ENCODE measurements around the gene RPS18. TPM values are rescaled to one million over a fixed set of nuclear protein-coding genes. Genes with fewer than 3 reads are reported as not detected.
"Not testable (repeated sequence)": the region's sequence is repeated elsewhere in the genome, so short reads cannot be mapped to it uniquely, and the experiment has no call there.

Gene RPS18
- total RNA-seq, 1 donor from 2014 or later, result 3,127 TPM

DNA sequence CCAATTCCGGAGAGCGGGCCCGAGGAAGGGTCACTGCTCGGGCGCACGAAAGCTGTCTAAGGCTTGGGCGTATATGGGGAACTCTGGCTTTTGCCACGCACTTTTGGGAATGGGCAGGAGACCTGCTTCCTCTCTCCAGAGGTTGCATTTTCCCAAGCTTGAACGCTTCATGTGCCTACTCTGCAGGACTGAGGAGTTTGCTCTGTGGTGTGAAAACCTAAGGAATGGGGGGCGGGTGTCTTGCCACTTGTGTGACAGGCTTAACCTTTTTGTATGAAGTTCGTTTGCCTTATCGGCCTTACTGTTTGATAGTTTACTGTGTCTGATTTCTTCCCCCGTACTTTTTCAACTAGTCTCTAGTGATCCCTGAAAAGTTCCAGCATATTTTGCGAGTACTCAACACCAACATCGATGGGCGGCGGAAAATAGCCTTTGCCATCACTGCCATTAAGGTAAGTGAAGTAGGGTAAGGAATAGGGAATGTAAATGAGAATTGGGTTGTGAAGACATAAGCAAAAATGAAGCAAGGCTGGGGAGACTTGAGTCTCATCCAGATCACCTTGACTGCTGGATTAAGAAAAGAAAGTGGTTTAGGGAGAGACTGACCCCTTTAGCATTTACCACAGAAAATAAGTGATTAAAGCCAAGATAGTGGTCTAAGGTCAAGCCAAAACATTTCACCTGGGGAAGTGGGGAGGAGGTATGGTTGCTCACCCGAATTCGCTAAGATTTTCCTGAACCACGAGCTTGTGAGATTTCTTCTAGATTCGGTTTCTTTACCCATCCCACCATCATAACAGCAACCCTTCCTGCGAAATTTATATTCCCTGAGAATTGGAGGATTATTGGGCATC lies 627 bp downstream of the RPS18 start:
- no peak for DNase-seq (ENCODE audit: low read depth in 2 of 2)

DNA sequence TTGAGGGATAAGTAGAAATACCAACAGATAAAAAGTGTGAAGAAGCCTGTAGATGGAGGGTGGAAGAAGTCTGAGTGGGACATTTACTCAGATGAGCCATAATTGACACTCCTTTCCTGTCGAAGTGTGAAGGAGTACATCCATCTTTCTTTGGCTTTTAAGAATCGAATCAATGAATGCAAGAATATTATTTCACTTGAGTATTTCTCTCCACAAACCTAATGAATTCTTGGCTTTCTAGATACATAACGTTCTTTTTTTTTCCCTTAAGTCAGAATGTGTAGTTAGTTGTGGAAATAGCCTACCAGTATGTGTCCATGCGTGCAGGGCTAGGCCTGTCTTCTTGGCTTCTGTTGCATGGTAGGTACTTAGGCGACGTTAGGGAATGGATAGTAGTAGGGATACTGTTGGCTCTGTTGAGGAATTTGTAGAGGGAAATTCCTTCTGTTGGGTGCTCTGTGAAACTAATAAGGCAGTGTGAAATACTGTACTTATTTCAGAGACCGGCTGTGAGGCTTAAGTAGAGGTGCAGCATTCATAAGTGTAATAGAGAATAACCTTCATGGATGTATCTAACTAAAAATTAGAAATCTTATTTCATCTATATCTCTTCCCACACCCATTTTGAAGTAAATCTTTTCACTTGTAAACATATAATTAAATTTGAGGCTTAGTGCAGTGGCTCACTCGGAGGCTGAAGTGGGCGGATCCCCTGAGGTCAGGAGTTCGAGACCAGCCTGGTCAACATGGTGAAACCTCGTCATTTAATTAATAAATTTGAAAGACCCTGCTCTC lies 1.5 kb downstream of the RPS18 start:
- DNase-seq (ENCODE audit: low read depth in 2 of 2), result no peak

- DNase-seq (ENCODE audit: low read depth in 2 of 2), result no peak
Measured at GRCh38 chr6:33273924-33274902, 2.3 kb downstream of the RPS18 start.

DNA sequence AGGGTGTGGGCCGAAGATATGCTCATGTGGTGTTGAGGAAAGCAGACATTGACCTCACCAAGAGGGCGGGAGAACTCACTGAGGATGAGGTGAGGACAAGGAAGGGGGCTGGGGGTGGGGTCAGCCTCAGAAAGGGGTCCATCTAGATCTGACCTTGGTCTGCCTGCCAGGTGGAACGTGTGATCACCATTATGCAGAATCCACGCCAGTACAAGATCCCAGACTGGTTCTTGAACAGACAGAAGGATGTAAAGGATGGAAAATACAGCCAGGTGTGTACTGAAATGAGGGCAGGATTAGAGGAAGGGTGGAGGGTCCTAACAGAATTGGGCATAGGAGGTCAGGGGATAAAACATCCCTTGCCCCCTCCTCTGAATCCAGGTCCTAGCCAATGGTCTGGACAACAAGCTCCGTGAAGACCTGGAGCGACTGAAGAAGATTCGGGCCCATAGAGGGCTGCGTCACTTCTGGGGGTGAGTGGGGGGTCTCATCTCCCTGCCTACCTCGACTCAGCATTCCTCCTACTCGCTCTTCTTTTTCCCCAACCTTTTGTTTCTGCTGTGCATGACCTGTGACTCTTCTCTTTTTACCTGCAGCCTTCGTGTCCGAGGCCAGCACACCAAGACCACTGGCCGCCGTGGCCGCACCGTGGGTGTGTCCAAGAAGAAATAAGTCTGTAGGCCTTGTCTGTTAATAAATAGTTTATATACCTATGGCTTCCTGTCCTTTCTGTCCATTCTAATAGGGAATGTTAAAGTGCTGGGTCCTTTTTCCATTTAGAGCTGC lies 4.1 kb downstream of the RPS18 start:
- DNase-seq (ENCODE audit: low read depth in 2 of 2), result not testable (repeated sequence)

- no peak for DNase-seq (ENCODE audit: low read depth in 2 of 2)
Measured at GRCh38 chr6:33276581-33276863, 4.6 kb downstream of the RPS18 start.

DNA sequence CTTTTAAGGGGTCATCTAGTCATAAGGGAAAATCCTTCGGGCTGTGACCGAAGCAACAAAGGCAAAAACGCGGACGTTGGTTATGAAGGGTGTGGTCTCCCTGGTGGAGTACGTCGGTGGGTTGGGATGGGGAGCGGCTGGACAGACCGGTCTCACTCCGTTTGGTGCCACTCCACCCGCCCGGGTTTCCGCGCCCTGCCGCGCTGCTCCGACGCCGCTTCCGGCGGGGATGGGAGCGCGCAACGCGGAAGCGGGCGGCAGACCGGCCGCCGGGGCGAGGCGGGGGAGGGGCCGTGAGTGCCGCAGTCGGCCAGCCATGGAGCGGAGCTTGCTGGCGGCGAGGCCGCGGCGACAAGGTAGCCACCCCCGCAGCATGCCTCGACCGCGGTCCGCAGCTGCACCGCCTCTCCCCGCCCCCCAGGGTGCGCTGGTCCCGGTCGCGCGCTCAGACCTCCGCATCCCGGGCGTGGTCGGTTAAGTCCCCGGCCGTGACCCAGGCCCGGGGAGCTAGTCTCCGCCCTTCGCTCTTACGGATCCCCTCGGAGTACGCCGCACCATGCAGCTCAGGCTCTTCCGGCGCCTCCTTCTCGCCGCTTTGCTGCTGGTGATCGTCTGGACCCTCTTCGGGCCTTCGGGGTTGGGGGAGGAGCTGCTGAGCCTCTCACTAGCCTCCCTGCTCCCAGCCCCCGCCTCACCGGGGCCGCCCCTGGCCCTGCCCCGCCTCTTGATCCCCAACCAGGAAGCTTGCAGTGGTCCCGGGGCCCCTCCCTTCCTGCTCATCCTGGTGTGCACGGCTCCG lies 5.2 kb downstream of the RPS18 start, which contains the start of gene B3GALT4:
Gene B3GALT4 (plus strand): TSS at position 260 of the 799 bp plus-strand sequence. CDS start 297 bp downstream, at position 557.
- peak in 1 of 2 donors; percentile 71 for DNase-seq (ENCODE audit: low read depth in 2 of 2)

DNA sequence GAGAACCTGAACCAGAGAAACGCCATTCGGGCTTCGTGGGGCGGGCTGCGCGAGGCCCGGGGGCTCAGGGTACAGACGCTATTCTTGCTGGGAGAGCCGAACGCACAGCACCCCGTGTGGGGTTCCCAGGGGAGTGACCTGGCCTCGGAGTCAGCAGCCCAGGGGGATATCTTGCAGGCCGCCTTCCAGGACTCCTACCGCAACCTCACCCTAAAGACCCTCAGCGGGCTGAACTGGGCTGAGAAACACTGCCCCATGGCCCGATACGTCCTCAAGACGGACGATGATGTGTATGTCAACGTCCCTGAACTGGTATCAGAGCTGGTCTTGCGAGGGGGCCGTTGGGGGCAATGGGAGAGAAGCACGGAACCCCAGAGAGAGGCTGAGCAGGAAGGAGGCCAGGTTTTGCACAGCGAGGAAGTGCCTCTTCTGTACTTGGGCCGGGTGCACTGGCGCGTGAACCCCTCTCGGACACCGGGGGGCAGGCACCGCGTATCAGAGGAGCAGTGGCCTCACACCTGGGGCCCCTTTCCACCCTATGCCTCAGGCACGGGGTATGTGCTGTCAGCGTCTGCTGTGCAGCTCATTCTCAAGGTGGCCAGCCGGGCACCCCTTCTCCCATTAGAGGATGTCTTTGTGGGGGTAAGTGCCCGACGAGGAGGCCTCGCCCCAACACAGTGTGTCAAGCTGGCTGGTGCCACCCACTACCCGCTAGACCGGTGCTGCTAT lies 6.0 kb downstream of the RPS18 start:
- DNase-seq (ENCODE audit: low read depth in 2 of 2), result no peak

DNA sequence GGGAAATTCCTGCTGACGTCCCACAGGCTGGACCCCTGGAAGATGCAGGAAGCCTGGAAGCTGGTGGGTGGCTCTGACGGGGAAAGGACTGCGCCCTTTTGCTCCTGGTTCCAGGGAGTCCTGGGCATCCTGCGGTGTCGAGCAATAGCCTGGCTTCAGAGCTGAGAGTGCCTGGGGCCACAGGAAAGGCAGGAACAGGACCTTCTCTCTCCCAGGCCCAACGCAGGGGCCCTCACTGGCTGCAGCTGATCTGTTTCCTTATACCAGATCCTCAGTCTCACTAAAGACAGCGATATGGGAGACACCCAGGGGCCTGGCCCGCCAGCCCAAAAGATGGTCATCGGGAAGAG lies 6.5 kb downstream of the RPS18 start:
- no peak for DNase-seq (ENCODE audit: low read depth in 2 of 2)

DNA sequence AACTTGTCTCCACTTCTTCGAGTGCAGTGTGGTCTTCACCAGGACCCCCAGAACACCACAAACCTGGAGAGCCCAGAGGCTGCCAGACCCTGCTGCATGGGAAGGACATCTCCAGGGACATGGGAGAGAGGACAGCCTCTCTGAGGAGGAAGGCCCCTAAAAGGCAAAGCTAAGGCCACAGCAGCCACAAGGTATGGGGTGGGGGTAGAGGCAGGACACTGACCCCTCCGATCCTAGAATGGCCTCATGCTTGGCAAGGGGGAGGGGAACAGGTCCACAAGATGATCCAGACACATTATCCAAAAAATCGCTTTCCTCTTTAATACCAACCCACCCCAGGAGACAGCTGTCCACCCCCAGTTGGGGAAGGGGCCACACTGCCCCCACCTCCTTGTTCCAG lies 6.9 kb downstream of the RPS18 start:
- DNase-seq (ENCODE audit: low read depth in 2 of 2), result no peak

DNA sequence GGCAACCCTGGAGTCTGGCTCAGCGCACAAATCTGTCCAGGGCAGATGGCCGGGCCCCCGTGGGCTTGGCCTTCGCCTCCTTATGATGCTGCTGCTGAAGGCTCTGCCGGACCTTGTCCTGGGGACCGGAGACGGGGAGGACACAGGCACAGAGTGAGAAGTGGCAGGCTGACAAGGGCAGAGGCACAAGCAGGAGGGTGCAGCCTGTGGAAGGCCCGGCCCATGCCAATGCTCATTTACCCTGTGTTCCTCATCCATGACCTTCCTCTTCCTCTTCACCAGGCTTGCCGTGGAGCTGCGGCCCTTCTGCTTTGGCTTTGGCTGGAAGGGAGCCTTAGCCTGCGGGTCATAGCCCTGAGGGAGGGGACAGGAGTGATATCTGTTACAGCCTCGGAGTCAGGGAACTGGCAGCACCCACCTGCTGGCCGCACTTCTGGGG lies 7.4 kb downstream of the RPS18 start:
- DNase-seq (ENCODE audit: low read depth in 2 of 2), result no peak

GRCh38 chr6:33279971-33280511 lies 8.2 kb downstream of the RPS18 start:
- peak in 1 of 2 donors; percentile 79 for DNase-seq (ENCODE audit: low read depth in 2 of 2)

GRCh38 chr6:33280539-33280938 lies 8.7 kb downstream of the RPS18 start:
- DNase-seq (ENCODE audit: low read depth in 2 of 2), result no peak

- not testable (repeated sequence) for DNase-seq (ENCODE audit: low read depth in 2 of 2)
Measured at GRCh38 chr6:33285214-33285613, 13.3 kb downstream of the RPS18 start.

DNA sequence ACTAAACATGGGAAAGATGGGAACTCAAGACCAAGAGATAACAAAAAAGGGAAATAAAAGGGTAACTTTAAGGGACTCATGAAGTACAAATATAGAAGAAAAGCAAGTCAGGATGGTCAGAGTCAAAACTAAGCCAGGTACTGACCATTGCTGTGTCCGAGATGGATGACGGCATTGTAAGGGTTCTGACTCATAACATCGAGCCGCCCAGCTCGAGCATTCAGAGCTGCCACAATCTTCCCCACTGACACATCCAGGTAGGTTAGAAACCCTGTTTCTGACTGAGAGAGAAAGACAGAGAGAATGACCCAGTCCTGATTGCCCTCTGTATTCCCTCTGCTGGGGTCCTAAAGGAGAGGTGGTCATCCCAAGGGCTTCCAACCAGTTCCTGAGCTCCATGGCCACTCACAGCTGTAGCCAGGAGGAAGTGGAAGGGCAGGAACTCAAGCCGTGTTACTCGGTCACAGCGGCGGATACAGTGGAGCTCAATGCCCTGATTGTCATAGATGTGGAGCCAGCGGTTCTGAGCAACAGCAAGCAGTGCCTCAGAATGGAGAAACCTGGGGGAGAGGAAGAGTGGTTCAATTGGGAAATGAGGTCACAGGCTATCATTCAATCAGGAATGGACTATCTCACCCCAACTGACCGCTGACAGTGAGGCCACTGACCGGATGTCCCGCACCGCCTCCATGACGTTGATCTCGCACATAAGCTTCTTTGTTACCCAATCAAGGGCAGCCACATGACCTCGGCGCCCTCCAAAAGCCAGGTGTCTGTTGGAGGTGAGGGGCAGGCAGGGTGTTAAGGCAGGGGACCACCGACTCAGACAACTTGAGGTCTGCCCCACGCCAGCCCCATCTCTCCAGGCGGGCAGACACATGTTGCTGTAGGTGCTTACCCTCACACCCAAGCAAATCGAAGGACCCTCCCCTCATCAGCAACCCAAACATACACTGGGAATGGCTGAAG lies 15.4 kb downstream of the RPS18 start:
- no peak for DNase-seq (ENCODE audit: low read depth in 2 of 2)

DNA sequence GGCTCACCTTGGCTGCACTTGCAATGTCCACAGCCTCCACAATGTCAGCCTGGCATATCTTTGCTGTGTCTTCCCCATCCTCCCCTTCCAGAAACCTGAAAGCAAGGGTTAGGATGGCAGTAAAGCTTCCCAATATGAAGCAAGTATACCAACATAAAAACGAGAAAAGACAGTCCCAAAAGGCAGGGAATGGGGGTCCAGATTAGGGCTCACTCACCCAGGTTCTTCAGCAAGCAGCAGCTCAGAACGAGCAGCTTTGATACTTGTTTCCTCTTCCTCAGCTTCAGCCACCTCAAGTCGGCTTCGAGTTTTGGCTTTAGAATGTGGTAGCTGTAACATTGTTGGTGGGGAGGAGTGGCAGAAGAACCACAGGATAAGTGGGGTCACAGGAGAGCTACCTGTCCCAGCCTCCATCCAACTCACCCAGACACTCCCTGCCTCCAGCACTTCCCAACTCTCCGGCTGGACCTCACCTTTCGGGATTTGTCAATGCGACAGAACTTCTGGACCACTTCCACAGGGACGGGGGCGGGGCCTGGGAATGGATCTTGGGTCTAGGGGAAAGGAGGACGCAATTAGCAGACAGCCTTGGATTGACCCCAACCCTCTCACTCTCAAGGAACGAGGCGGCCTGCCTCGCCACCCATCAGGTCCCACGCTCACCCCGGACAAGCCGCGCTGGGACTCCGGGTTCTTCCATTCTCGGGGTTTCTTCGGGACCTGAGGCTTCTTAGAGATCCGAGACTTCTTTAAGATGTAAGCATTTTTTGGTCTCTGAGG lies 16.5 kb downstream of the RPS18 start:
- no peak for DNase-seq (ENCODE audit: low read depth in 2 of 2)

DNA sequence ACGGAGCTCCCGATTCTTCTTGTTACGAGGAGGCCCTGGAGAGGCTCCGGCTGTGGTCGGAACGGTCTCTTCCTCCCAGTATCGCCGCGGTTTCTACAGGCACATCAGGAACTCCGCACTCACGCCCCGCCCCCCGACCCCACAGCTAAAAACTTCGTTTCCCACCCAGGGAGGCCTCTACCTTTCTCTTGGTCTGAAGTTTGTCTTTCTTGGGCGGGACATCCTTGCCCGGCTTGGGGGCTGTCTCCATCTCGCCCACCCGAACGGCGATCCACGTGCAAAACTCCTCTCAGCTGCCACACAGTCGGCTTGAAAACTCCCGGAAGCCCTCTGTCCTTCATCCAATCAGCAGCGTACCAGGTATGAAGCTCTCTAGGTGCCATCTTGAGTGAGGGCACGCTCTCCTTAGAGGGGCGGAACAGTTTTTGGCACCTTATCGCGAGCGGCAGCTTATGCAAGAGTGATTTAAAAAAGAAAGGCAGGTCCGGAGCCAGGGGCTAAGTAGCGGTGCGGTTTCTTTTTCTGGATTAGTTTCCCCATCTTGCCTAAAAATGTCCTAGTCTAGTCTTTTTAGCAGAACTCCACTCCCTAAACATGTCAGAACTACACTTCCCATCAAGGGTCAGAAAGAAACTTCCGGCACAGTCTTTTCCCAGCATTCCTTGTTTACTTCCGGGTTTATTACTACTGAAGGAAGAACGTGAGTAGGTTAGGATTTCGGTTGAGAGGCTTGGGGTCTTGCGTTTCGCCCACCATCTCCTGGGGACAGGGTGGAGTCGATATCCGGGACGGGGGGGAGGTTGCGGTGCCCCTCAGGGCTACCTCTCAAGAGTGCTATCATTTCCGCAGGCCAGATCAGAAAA lies 17.3 kb downstream of the RPS18 start, which contains the start of the genes PFDN6 and WDR46:
Gene PFDN6 (plus strand): TSS at position 681 of the 863 bp plus-strand sequence. CDS start 256 bp downstream, outside the sequence.
Gene WDR46 (minus strand): TSS at position 319 of the 863 bp plus-strand sequence. CDS start 69 bp downstream, at position 250.
- DNase-seq (ENCODE audit: low read depth in 2 of 2), result peak; percentile 80 to 90

Data from dermis microvascular lymphatic vessel endothelial cell (primary cell).